Urinary bladder (tissue), 4 donors: Measurements from ENCODE around the gene LRRC53. TPM values are rescaled to one million over a fixed set of nuclear protein-coding genes. Genes with fewer than 3 reads are reported as not detected.

Experiments
- DNase-seq: peaks from one replicate; pipeline ENCODE4 v3.0.0-alpha.2; 2015; ENCODE audit errors: extremely low spot score
- H3K27ac ChIP-seq: one replicate; pipeline ENCODE4 v1.5.1; 2013; ENCODE audit warnings: low read depth, mild to moderate bottlenecking, moderate library complexity
- H3K36me3 ChIP-seq: one replicate; pipeline ENCODE4 v1.6.1; 2013; ENCODE audit warnings: mild to moderate bottlenecking, moderate library complexity; ENCODE audit not compliant: insufficient read depth
- H3K4me1 ChIP-seq: one replicate; pipeline ENCODE4 v1.6.1; 2013; ENCODE audit warnings: mild to moderate bottlenecking, moderate library complexity; ENCODE audit not compliant: insufficient read depth
- H3K4me3 ChIP-seq: one replicate; pipeline ENCODE4 v1.5.1; 2013; ENCODE audit warnings: low read depth, low read length
- WGBS: extraction: QIAGEN DNeasy Blood & Tissue Kit; methylation state at CpG from one replicate; pipeline ENCODE4 v1.1.7; 2013; 5-methylcytosine and 5-hydroxymethylcytosine counted together
- polyA plus RNA-seq: library from polyadenylated mRNA; stranded (reverse); fragments of 200-250 nt; gene quantifications from one replicate; pipeline ENCODE4 v1.2.3, GENCODE V29; 2013
- total RNA-seq: library from RNA; depleted of rRNA; stranded (reverse); fragments of >200 nt; gene quantifications from one replicate; pipeline ENCODE4 v1.2.3, GENCODE V29; 2014
- donor health status: healthy with polysubstance abuse.
- donor health status: healthy.

The LRRC53 gene, protein sequence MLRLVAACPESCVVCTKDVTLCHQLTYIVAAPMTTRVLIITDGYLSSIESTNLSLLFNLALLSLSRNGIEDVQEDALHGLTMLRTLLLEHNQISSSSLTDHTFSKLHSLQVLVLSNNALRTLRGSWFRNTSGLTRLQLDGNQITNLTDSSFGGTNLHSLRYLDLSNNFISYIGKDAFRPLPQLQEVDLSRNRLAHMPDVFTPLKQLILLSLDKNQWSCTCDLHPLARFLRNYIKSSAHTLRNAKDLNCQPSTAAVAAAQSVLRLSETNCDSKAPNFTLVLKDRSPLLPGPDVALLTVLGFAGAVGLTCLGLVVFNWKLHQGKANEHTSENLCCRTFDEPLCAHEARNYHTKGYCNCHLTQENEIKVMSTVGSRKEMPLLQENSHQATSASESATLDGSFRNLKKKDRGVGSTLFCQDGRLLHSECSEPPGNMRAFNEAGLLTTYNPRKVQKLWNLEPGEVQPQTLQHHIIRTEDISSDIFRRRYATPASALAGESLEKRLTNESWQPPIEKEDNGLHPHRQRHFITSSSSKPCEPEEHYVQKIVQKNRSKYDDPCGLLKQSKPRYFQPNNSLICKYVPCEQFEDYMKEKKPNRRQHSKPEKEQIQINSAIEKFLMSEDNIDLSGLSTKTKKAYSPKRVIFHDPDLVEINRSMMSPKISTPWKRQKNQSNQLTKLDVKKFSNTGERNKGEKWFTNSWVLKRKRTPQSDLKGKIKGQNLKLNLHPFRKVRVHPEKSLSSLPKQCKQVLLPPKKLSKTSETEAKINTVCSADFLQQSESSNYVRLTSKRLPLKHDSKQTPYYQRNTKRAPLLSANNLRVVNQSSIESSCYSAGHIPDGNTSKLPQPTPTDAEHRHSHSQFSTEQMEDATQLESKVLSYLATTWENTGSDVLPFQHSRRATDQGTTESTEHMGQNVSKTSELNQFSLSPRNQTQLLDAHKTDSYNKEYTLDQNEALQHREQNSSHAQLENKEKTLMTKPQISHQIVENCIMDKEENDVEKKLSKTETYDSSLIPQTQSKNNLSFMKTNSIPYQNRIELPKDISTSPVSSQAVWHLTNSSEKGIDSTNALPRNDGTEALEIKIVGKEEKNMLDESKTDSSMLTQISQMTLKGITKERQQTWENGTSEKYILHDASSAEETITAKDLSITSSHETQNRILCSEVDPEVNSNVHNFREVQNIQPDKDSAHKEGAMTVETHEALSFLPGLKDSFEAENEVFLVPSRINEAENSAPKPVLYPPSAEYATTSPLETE
- total RNA-seq (not detected), polyA plus RNA-seq (not detected)

DNA sequence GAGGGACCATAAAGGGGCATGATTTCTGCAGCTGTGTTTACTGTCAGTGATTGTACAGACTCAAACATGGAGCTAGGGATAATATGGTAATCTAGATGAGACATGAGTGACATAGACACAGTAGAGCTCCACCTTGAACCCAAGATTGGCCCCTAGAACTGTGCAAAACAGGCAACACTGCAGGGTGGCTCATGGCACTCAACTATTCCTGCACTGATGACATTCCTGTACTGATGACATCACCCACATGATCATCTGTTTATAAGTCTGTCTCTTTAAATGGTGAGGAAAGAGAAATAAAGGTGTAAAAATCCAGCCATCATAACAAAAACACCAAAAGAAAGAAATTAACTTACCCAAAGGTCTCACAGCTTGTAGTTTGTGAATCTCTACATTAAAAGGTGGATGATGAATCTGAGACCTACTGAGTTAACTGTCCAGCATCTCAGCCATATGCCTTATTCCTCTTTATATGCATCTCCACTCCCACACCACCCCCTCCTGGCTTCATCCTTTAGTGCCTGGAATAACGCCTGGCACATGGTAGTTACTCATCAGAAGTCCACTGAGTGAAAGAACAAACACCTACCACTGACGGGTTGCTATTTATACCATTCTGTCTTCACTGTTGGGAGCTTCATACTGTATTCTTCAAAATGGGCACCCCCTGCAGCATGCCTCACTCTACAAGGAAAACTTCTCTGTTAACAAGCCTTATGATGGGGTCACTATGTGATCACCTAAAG, at the start of gene LRRC53:
TSS of gene LRRC53 (minus strand) at position 442 of the 746 bp plus-strand sequence. CDS start 29,262 bp downstream, outside the sequence.
- Histone ChIP-seq H3K4me1 (no peaks in the 10 kb centered on the region), H3K4me3 (no peak within 1 kb of the TSS), H3K36me3 (no peaks in the 10 kb centered on the region), H3K27ac (no peak within 1 kb of the TSS)
- DNase-seq: no peak
- 75% methylated on average over 2 of the region's 2 CpGs for WGBS

DNA sequence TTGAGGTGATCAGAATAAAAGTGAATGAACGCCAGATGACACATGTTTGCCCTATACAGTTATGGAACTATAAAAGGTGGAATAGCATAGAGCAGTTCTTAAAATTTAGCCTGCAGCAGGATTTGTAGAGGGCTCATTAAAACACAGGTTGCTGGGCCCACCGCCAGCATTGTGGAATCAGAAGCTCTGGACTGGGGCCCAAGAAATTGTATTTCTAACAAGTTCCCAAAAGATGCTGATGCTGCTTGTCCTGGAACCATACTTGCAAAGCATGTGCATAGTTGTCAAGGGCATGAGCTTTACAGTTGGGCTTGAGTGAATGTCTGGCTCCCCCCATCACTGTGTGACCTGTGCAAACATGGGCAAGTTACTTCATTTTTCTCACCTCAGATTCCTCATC, 37.5 kb upstream of the LRRC53 start:
- Histone ChIP-seq H3K4me3 (no peak overlapping the region), H3K27ac (no peak overlapping the region), H3K36me3 (no peaks in the 10 kb centered on the region), H3K4me1 (no peaks in the 10 kb centered on the region)
- no peak for DNase-seq
- 92% methylated on average over 2 of the region's 2 CpGs for WGBS

DNA sequence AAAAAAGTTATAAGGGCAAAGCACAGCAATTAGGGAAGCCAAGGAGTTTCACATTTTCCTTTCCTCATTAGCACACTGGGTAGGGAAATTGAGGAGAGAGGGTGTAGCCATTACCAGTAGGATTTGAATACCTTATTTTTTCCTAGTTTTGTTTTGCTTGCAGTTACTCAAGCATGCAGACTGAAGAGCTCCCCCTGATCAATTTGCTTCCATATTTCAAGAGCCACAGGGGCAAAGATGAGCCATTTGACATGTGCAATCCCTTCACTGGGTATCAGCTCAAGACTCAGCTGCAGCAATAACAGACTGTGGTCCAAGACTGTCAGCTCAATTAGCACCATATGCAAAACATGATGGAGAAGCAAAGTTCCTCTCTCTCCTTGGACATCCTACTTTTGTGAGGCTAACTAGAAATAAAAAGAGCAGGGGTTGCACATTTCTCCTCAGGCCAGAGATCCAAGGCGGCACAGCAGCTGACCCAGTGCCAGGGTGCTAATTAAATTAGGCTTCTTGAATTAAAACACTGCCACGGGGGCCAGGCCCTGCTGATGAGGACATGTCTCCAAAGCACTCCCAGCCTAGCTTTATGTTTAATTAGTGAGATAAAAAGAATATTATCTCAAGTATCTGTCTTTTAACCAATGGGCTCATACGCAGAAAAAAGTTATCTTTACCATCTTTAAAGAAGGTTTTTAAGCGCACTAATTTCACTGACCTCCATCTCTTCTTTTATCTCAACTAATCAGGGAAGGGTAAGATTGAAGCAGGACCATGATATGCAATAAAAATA, 36.7 kb upstream of the LRRC53 start:
- no peak for DNase-seq
- Histone ChIP-seq H3K4me3 (no peak overlapping the region), H3K27ac (no peak overlapping the region), H3K4me1 (no peaks in the 10 kb centered on the region), H3K36me3 (no peaks in the 10 kb centered on the region)
- WGBS: 74% methylated on average over 4 of the region's 4 CpGs

DNA sequence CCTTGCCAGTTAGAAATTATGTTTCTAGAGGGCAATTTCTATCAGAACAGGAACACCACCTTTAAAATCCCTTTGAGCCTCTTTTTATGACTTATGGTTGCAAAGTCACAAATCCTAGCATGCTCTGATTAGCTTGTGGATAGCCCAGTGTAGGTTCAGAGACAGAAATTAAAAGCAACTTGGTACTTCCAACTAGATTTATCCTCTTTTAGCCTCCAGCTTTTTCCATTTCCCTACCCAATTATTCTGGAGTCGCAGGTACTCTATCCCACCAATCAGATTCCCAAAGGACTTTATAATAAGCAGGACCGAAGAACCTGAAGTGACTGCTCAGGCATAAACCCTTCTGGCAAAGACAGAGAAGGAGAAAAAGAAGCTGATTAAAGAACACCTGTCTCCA, 33.4 kb upstream of the LRRC53 start:
- no peaks in the 10 kb centered on the region for H3K4me1 ChIP-seq
- 94% methylated on average over 2 of the region's 2 CpGs for WGBS
- H3K27ac ChIP-seq: no peak overlapping the region
- no peaks in the 10 kb centered on the region for H3K36me3 ChIP-seq
- no peak overlapping the region for H3K4me3 ChIP-seq
- no peak for DNase-seq

DNA sequence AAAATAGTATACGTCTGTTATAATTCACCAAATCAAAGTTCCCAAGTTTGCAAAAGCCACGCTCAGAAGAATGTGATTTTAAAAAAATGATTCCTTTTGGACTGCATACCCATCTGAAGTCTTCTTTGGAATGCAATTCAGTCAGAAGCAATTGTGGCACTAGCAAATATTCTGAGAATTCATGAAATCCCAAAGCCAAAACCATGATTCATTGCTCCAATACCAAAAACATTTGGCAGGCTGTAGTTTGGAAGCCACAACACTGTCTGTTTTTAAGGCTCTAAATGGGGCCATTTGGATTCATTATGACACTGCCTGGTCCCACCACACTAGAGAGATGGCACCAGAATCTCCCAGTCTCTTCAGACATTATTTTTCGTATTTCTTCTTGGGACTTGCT, 21.8 kb upstream of the LRRC53 start:
- H3K4me1 ChIP-seq: no peaks in the 10 kb centered on the region
- H3K36me3 ChIP-seq: no peaks in the 10 kb centered on the region
- WGBS: 85% methylated on average over 3 of the region's 3 CpGs
- no peak for DNase-seq
- no peak overlapping the region for H3K4me3 ChIP-seq
- no peak overlapping the region for H3K27ac ChIP-seq

DNA sequence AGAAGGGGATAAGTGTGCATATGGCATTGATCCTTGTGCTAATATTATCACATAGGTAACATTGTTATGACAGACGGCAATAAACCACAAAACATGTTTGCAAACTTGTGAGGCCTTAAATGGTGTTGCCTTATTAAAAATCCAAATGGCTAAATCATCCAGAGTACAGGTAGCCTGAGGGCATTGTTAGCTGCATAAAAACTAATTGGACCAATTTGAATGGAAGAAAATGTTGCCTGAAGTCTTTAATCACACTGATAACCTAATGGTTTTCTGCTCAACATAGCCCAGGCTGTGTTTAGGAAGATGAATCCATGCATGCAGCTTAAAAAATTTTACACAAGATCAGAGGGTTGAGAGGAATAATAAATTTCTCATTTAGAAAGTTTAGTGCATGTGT, 19.4 kb upstream of the LRRC53 start:
- Histone ChIP-seq H3K36me3 (no peaks in the 10 kb centered on the region), H3K4me1 (no peaks in the 10 kb centered on the region), H3K4me3 (no peak overlapping the region), H3K27ac (no peak overlapping the region)
- 87% methylated on average over 1 of the region's 1 CpG for WGBS
- no peak for DNase-seq

DNA sequence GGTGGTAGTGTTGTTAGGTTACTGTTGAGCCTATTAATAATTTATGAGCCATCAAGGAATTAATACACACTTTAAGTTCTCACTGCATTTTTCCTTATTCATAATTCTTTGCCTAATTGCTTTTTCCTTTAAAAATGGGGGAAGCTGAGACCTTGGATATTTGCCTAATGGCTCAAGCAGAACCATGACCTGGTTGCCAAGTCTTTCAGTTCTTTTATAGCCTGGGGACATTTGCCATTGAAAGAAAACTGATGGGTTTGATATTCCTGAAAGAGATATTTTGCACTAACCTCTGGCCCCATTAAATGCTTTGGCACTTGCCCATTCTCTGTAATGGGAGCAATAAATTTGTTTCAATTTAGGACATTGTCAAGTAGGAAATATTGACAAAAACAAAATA, 18.5 kb upstream of the LRRC53 start:
- Histone ChIP-seq H3K27ac (no peak overlapping the region), H3K36me3 (no peaks in the 10 kb centered on the region), H3K4me3 (no peak overlapping the region), H3K4me1 (no peaks in the 10 kb centered on the region)
- DNase-seq: no peak

DNA sequence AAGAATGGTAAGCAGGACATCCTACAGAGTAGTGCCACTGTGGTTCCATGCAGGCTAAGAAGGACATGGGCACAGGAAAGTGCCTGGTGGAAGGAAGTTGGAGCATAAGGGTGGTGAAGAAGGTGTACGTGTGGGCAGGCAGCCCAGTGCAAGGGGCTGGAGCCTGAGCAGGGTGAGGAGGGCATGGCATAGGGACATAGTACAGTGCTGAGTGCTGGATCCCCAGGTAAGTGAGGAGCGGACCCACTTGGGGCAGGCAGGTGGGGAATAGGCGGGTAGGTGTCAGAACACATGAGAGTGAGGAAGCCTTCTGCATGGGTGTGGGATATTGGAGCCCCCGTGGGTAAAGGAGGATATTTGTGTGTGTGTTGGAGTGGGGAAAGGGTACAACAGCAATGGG, 15.7 kb upstream of the LRRC53 start:
- Histone ChIP-seq H3K4me3 (no peak overlapping the region), H3K27ac (no peak overlapping the region), H3K36me3 (no peaks in the 10 kb centered on the region), H3K4me1 (no peaks in the 10 kb centered on the region)
- WGBS: 95% methylated on average over 4 of the region's 4 CpGs
- DNase-seq: no peak

DNA sequence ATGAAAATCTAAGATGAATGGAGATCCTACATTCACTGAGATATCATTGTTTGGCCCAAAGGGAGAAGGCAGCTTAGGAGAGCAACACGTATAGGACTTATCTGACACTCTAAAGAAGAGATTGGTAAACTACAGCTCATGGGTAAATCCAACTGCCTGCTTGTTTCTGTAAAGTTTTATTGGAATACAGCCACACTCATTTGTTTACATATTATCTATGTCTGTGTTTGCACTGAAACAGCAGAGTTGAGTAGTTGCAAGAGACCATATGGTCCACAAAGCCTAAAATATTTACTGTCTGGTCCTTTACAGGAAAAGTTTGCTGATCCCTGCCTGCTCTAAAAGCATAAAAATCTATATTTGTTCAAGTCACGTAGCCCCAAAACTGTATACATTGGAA, 14.3 kb upstream of the LRRC53 start:
- no peak for DNase-seq
- Histone ChIP-seq H3K27ac (no peak overlapping the region), H3K4me3 (no peak overlapping the region), H3K4me1 (no peaks in the 10 kb centered on the region), H3K36me3 (no peaks in the 10 kb centered on the region)
- WGBS: 18% methylated on average over 2 of the region's 2 CpGs

DNA sequence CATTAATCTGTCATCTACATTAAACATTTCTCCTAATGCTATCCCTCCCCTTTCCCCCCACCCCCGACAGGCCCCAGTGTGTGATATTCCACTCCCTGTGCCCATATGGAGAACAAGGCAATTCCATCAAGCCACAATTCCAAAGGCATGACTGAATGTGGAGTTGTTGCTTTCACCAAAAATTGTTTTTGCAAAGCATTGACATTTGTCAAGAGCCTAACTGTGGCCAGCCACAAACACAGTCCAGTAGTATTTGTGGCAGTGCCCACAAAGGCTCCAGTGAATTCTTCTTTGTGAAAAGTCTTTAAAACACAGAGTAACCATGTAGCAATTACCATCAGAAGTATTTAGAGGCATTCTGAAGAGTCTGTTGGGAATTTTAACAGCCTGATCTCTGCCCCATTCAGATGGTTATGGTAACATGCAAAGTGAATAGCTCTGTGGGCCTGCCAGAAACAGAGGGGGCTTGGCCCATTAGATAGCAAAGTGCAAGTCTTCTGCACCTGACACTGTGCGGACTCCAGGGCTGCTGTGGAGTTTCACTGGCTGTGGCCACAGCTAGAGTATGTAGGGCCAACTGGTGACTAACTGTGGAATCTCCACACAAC, 11.6 kb upstream of the LRRC53 start:
- H3K4me3 ChIP-seq: no peak overlapping the region
- H3K4me1 ChIP-seq: no peaks in the 10 kb centered on the region
- no peaks in the 10 kb centered on the region for H3K36me3 ChIP-seq
- H3K27ac ChIP-seq: no peak overlapping the region
- DNase-seq: no peak
- 66% methylated on average over 2 of the region's 2 CpGs for WGBS

DNA sequence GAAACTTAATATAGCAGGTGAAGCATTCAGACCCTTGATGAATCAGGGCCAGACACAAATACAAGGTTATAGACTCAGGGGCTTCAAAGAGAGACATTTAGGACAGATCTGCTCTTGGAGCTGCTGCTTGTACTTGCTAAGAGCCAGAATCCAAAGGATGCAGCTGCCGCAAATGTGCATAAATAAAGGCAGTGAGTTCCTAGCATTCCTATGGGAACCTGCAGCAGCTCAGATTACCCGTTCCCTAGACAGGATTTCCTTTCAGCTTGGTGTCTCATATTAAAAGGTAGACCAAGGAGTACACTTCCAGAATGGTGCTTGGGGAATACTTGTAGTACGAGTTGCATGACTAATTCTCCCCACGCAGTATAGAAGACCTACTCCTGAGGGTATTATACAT, 9.7 kb upstream of the LRRC53 start:
- H3K4me3 ChIP-seq: no peak overlapping the region
- no peak overlapping the region for H3K27ac ChIP-seq
- no peaks in the 10 kb centered on the region for H3K36me3 ChIP-seq
- DNase-seq: no peak
- H3K4me1 ChIP-seq: no peaks in the 10 kb centered on the region
- 48% methylated on average over 4 of the region's 4 CpGs for WGBS

DNA sequence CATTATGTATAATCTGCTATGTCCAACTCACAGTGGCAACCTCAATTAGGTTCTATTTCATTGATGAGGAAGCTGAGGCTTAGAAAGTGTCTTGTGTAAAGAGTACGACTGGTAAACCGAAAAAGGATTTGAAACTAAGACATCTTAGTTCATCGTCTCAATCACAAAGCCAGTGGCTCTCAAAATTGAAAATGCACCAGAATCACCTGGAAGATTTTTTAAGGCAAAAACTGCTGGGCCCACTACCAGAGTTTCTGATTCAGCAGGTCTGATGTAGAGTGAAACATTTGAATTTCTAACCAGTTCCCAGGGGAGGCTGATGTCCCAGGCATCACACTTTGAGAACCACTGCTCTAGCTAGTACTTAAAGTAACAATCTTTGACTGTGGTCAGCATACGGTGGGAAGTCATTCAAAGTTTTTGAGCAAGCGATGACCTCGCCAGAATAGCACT, 5.2 kb upstream of the LRRC53 start:
- H3K4me1 ChIP-seq: no peaks in the 10 kb centered on the region
- H3K4me3 ChIP-seq: no peak overlapping the region
- no peaks in the 10 kb centered on the region for H3K36me3 ChIP-seq
- 89% methylated on average over 6 of the region's 6 CpGs for WGBS
- H3K27ac ChIP-seq: no peak overlapping the region
- DNase-seq: no peak
